Cardiac muscle cell (in vitro differentiated cells and primary cell): ENCODE measurements around the gene UBE3C. TPM values are rescaled to one million over a fixed set of nuclear protein-coding genes. Genes with fewer than 3 reads are reported as not detected.
"Not testable (repeated sequence)": the region's sequence is repeated elsewhere in the genome, so short reads cannot be mapped to it uniquely, and the experiment has no call there.

Experiments used
- DNase-seq, 2 donors: peaks; one replicate each; pipeline versions ENCODE4 v3.0.0 to v3.0.0-alpha.2; 2010 to 2017; ENCODE audit warnings: low read depth in 1 of 2, low spot score in 1 of 2
- H3K27ac ChIP-seq: fragments of 200-600 bp; sonication (generic); 2 replicates; pipeline ENCODE4 v1.5.1; 2016
- H3K27me3 ChIP-seq: fragments of 200-600 bp; sonication (generic); 2 replicates; pipeline ENCODE4 v1.6.0; 2016; ENCODE audit warnings: control low read depth
- H3K36me3 ChIP-seq: fragments of 200-600 bp; sonication (generic); 2 replicates; pipeline ENCODE4 v1.5.1; 2016; ENCODE audit warnings: control low read depth
- H3K4me1 ChIP-seq: fragments of 200-600 bp; sonication (generic); 2 replicates; pipeline ENCODE4 v1.8.1; 2017; ENCODE audit warnings: low read depth, mild to moderate bottlenecking, mixed run types
- H3K4me3 ChIP-seq: fragments of 200-600 bp; sonication (generic); 2 replicates; pipeline ENCODE4 v1.5.1; 2016; ENCODE audit warnings: mild to moderate bottlenecking
- H3K9me3 ChIP-seq: fragments of 200-600 bp; sonication (generic); 2 replicates; pipeline ENCODE4 v1.5.1; 2017; ENCODE audit warnings: low read depth, mild to moderate bottlenecking, control low read depth
- CTCF ChIP-seq: IDR thresholded peaks from 2 replicates; pipeline ENCODE4 v1.5.1; 2012; ENCODE audit warnings: low read depth, mild to moderate bottlenecking, low read length
- polyA plus RNA-seq: library from polyadenylated mRNA; unstranded; fragments of >200 nt; fragmentation: Nextera tagmentation; extraction: Ambion mirVana; gene quantifications from 2 replicates; pipeline ENCODE4 v1.2.1, GENCODE V29; 2016
- total RNA-seq: library from RNA; depleted of rRNA; stranded (reverse); fragments of >200 nt; gene quantifications from 2 replicates; pipeline ENCODE4 v1.2.3, GENCODE V29; 2016

Gene UBE3C
- total and polyA plus RNA-seq, 2 experiments from 2014 or later: 24.4 to 33.1 TPM

GRCh38 chr7:157097569-157097968, 41.2 kb upstream of the UBE3C start:
- Histone ChIP-seq H3K27ac (no peak overlapping the region), H3K9me3 (no peaks in the 10 kb centered on the region), H3K4me3 (no peak overlapping the region), H3K36me3 (no peaks in the 10 kb centered on the region), H3K27me3 (no peaks in the 10 kb centered on the region), H3K4me1 (no peaks in the 10 kb centered on the region)
- no peak for TF ChIP-seq CTCF
- DNase-seq: no peak

GRCh38 chr7:157100005-157100404, 38.7 kb upstream of the UBE3C start:
- DNase-seq, H3K27ac ChIP-seq, H3K4me1 ChIP-seq, H3K27me3 ChIP-seq, H3K36me3 ChIP-seq, H3K9me3 ChIP-seq, H3K4me3 ChIP-seq: not testable (repeated sequence)

- not testable (repeated sequence) for H3K4me1 ChIP-seq, H3K36me3 ChIP-seq, DNase-seq, H3K4me3 ChIP-seq, H3K9me3 ChIP-seq, H3K27ac ChIP-seq, H3K27me3 ChIP-seq
These were observed 35.1 kb upstream of the UBE3C start for GRCh38 chr7:157103641-157104040.

GRCh38 chr7:157111311-157111710, 27.4 kb upstream of the UBE3C start:
- no peaks in the 10 kb centered on the region for H3K9me3 ChIP-seq
- no peak for DNase-seq
- H3K36me3 ChIP-seq: no peaks in the 10 kb centered on the region
- H3K27ac ChIP-seq: no peak overlapping the region
- H3K27me3 ChIP-seq: no peaks in the 10 kb centered on the region
- no peaks in the 10 kb centered on the region for H3K4me1 ChIP-seq
- no peak for TF ChIP-seq CTCF
- no peak overlapping the region for H3K4me3 ChIP-seq

- Histone ChIP-seq H3K36me3 (no peaks in the 10 kb centered on the region), H3K27ac (no peak overlapping the region), H3K9me3 (no peaks in the 10 kb centered on the region), H3K4me1 (no peaks in the 10 kb centered on the region), H3K4me3 (no peak overlapping the region), H3K27me3 (no peaks in the 10 kb centered on the region)
- TF ChIP-seq CTCF: no peak
- DNase-seq: no peak
These were observed 26.0 kb upstream of the UBE3C start for GRCh38 chr7:157112706-157113105.

GRCh38 chr7:157113607-157114006, 25.1 kb upstream of the UBE3C start:
- H3K27ac ChIP-seq: no peak overlapping the region
- H3K4me3 ChIP-seq: no peak overlapping the region
- no peak for DNase-seq
- H3K9me3 ChIP-seq: no peaks in the 10 kb centered on the region
- no peaks in the 10 kb centered on the region for H3K4me1 ChIP-seq
- no peak for TF ChIP-seq CTCF
- no peaks in the 10 kb centered on the region for H3K27me3 ChIP-seq
- H3K36me3 ChIP-seq: no peaks in the 10 kb centered on the region

GRCh38 chr7:157116762-157117161, 22.0 kb upstream of the UBE3C start:
- no peaks in the 10 kb centered on the region for H3K27me3 ChIP-seq
- H3K4me1 ChIP-seq: no peaks in the 10 kb centered on the region
- no peak overlapping the region for H3K27ac ChIP-seq
- no peaks in the 10 kb centered on the region for H3K36me3 ChIP-seq
- no peaks in the 10 kb centered on the region for H3K9me3 ChIP-seq
- no peak for DNase-seq
- no peak for TF ChIP-seq CTCF
- H3K4me3 ChIP-seq: no peak overlapping the region
